Vagina (tissue), 2 donors: ENCODE measurements around the gene RPL10. TPM values are rescaled to one million over a fixed set of nuclear protein-coding genes. Genes with fewer than 3 reads are reported as not detected.

Experiments used
- DNase-seq, 2 donors: peaks; one replicate each; pipeline ENCODE4 v3.0.0-alpha.2; 2017; ENCODE audit errors: extremely low spot score in 2 of 2
- H3K27ac ChIP-seq: fragments of 200-600 bp; sonication (generic); one replicate; pipeline ENCODE4 v1.5.1; 2019
- H3K27me3 ChIP-seq: fragments of 200-600 bp; sonication (generic); one replicate; pipeline ENCODE4 v1.5.1; 2019
- H3K36me3 ChIP-seq, 2 donors: fragments of 200-600 bp; sonication (generic); one replicate each; pipeline ENCODE4 v1.5.1; 2017 to 2019
- H3K4me1 ChIP-seq: fragments of 200-600 bp; sonication (generic); one replicate; pipeline ENCODE4 v1.5.1; 2019
- H3K4me3 ChIP-seq, 2 donors: fragments of 200-600 bp; sonication (generic); 1 replicate in 1 of 2; 2 replicates in 1 of 2; pipeline ENCODE4 v1.5.1; 2016 to 2019
- H3K9me3 ChIP-seq: fragments of 200-600 bp; sonication (generic); one replicate; pipeline ENCODE4 v1.5.1; 2019
- POLR2A ChIP-seq, 2 donors: fragments of 450-650 bp; IDR thresholded peaks; one replicate each; pipeline ENCODE4 v1.6.1; 2017; ENCODE audit warnings: antibody characterized with exemption in 2 of 2, mild to moderate bottlenecking in 2 of 2, moderate library complexity in 2 of 2
- POLR2AphosphoS5 ChIP-seq, 2 donors: sonication (generic); formaldehyde crosslinking; IDR thresholded peaks; one replicate each; pipeline ENCODE4 v1.9.0; 2017; ENCODE audit warnings: antibody characterized with exemption in 2 of 2, mild to moderate bottlenecking in 2 of 2, low read depth in 1 of 2; ENCODE audit not compliant: insufficient read depth in 1 of 2
- intact Hi-C: fragments of 100-400 bp; cut with DNase I; formaldehyde crosslinking; loops from one replicate; pipeline ENCODE4 v1.15.1; 2023
- total RNA-seq: library from RNA; depleted of rRNA; stranded (reverse); fragments of >200 nt; gene quantifications from one replicate; pipeline ENCODE4 v1.2.3, GENCODE V29; 2016
- TF ChIP-seq, protein P1 (sequence below), 3 experiments: fragments of 450-650 bp in 2 of 3; fragments of 200-600 bp in 1 of 3; sonication (generic) in 1 of 3; IDR thresholded peaks; one replicate each; pipeline ENCODE4 v1.5.1; 2017 to 2019; ENCODE audit warnings: antibody characterized with exemption in 3 of 3, mild to moderate bottlenecking in 2 of 3, moderate library complexity in 2 of 3

RPL10 gene
- total RNA-seq, 1 donor from 2014 or later: 3,948 TPM

DNA sequence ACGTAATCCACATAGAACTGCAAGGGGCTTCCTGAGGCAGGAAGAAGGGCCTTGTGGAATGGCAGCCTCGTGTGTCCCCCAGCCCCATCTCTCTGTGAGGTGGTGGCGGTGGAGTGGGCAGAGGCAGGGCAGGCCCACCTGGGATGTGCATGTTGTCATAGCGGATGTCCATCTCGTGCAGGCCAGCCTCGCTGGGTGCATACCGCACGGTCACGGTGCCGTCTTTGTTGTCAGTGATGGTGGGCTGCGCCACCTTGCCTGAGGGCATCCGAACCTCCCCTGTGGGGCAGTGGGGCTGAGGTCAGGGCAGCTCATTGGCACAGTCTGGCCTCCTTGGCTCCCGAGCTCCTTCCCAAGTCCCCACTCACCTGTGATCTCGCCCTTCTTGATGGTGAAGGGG is 44.2 kb upstream of the RPL10 start:
- Histone ChIP-seq H3K4me3 (no peak overlapping the region), H3K27me3 (no peaks in the 10 kb centered on the region), H3K9me3 (no peaks in the 10 kb centered on the region), H3K27ac (no peak overlapping the region), H3K4me1 (peaks cover 3% of the 10 kb centered on the region), H3K36me3 (peaks cover 0 to 73% of the 10 kb centered on the region in 2 donors)
- TF ChIP-seq, protein P1, sequence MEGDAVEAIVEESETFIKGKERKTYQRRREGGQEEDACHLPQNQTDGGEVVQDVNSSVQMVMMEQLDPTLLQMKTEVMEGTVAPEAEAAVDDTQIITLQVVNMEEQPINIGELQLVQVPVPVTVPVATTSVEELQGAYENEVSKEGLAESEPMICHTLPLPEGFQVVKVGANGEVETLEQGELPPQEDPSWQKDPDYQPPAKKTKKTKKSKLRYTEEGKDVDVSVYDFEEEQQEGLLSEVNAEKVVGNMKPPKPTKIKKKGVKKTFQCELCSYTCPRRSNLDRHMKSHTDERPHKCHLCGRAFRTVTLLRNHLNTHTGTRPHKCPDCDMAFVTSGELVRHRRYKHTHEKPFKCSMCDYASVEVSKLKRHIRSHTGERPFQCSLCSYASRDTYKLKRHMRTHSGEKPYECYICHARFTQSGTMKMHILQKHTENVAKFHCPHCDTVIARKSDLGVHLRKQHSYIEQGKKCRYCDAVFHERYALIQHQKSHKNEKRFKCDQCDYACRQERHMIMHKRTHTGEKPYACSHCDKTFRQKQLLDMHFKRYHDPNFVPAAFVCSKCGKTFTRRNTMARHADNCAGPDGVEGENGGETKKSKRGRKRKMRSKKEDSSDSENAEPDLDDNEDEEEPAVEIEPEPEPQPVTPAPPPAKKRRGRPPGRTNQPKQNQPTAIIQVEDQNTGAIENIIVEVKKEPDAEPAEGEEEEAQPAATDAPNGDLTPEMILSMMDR (IDR thresholded peaks at IDR 0.05): no peak
- TF ChIP-seq POLR2A (IDR thresholded peaks at IDR 0.05) (no peak), POLR2AphosphoS5 (IDR thresholded peaks at IDR 0.05; ENCODE audit: insufficient read depth in 1 of 2, low read depth in 1 of 2) (no peak)
- no peak for DNase-seq
- intact Hi-C loops: no loop called here

- Histone ChIP-seq H3K36me3 (peaks cover 0 to 73% of the 10 kb centered on the region in 2 donors), H3K4me3 (no peak overlapping the region), H3K27me3 (no peaks in the 10 kb centered on the region), H3K4me1 (peaks cover 3% of the 10 kb centered on the region), H3K27ac (no peak overlapping the region), H3K9me3 (no peaks in the 10 kb centered on the region)
- TF ChIP-seq POLR2A (IDR thresholded peaks at IDR 0.05) (no peak), POLR2AphosphoS5 (IDR thresholded peaks at IDR 0.05; ENCODE audit: insufficient read depth in 1 of 2, low read depth in 1 of 2) (no peak)
- TF ChIP-seq, protein P1 (IDR thresholded peaks at IDR 0.05): no peak
- no peak for DNase-seq
- intact Hi-C loops: no loop called here
These were observed 43.7 kb upstream of the RPL10 start for GRCh38 chrX:154354516-154354915.

DNA sequence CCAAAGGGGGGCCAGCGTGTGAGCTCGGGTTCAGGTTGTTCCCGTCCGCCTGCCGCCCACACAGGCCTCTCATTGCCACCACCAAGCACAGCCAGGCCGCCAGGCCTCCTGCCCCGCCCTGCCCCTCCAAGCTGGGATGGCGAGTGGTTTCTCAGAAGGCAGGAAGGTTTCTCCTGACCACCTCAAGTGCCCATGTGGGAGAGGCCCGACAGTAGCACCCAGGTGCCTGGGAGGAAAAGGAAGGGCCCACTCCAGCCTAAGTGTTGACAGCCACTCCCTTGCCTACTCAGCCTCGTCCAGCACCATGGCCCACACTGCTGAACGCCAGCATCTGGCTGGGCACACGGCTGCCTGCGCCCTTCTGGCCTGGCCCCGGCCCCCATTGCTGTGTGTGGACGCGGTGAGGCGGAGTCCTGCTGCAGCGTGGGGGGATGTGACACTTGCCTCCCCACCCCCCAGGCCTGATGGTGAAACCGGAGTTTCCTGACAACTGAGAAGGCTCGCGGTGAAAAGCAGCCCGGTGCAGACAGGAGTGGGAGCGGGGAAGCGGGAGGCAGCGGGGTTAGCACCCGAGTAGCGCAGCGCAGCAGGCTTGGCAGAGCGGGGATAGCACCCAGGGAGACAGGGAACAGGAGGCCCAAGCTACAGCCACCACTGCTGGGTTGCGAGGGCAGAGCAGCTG is 42.9 kb upstream of the RPL10 start:
- no peak overlapping the region for H3K27ac ChIP-seq
- intact Hi-C loops: no loop called here
- no peak for DNase-seq
- H3K9me3 ChIP-seq: no peaks in the 10 kb centered on the region
- H3K4me1 ChIP-seq: peaks cover 3% of the 10 kb centered on the region
- no peaks in the 10 kb centered on the region for H3K27me3 ChIP-seq
- no peak overlapping the region for H3K4me3 ChIP-seq
- TF ChIP-seq, protein P1 (IDR thresholded peaks at IDR 0.05): no peak
- no peak for TF ChIP-seq POLR2A (IDR thresholded peaks at IDR 0.05)
- no peak for TF ChIP-seq POLR2AphosphoS5 (IDR thresholded peaks at IDR 0.05; ENCODE audit: insufficient read depth in 1 of 2, low read depth in 1 of 2)
- H3K36me3 ChIP-seq: peaks cover 0 to 73% of the 10 kb centered on the region in 2 donors

DNA sequence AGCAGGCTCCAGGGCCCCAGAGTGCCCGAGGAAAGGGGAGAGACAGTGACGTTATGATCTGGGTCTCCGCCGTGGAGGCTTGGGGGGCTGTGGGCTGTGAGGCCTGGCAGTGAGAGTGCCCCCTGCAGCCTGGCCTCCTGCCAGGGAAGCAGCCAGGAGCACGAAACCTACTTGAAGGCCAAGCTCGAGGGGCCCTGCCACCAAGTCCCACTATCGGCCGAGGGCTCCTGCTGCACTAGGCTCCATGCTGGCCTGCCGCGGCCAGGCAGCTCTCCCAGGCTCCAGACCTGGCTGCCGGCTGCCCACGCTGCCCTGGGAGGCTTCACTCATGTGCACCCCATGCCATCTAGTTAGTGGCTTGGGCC is 42.4 kb upstream of the RPL10 start:
- no peaks in the 10 kb centered on the region for H3K9me3 ChIP-seq
- DNase-seq: no peak
- H3K4me1 ChIP-seq: peaks cover 3% of the 10 kb centered on the region
- no peaks in the 10 kb centered on the region for H3K27me3 ChIP-seq
- H3K4me3 ChIP-seq: no peak overlapping the region
- intact Hi-C loops: no loop called here
- H3K36me3 ChIP-seq: peaks cover 0 to 76% of the 10 kb centered on the region in 2 donors
- no peak overlapping the region for H3K27ac ChIP-seq
- no peak for TF ChIP-seq POLR2A (IDR thresholded peaks at IDR 0.05)
- TF ChIP-seq POLR2AphosphoS5 (IDR thresholded peaks at IDR 0.05; ENCODE audit: insufficient read depth in 1 of 2, low read depth in 1 of 2): no peak
- TF ChIP-seq, protein P1 (IDR thresholded peaks at IDR 0.05): no peak

DNA sequence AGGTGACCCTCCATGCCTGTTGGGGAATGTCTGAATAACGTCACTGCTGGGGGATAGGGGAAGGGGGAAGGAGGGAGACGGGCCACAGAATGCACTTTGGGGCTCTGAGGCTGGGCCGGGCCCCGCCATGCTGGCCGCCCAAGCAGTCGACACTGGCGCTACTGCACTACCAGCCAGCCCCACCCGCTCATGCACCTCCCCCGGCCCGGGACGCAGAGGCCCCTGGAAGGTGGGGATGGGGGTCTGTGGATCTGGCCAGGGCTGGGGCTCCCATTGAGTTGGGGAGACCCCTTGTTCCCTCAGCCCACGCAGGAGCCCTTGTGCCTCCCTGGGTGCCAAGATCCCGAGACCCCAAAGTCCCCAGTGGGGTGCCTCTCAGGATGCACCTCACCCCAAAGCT is 41.6 kb upstream of the RPL10 start:
- TF ChIP-seq, protein P1 (IDR thresholded peaks at IDR 0.05): no peak
- TF ChIP-seq POLR2A (IDR thresholded peaks at IDR 0.05) (no peak), POLR2AphosphoS5 (IDR thresholded peaks at IDR 0.05; ENCODE audit: insufficient read depth in 1 of 2, low read depth in 1 of 2) (no peak)
- Histone ChIP-seq H3K27ac (no peak overlapping the region), H3K9me3 (no peaks in the 10 kb centered on the region), H3K4me1 (peaks cover 3% of the 10 kb centered on the region), H3K27me3 (no peaks in the 10 kb centered on the region), H3K4me3 (no peak overlapping the region), H3K36me3 (peaks cover 0 to 76% of the 10 kb centered on the region in 2 donors)
- intact Hi-C loops: no loop called here
- DNase-seq: no peak
